OCI-LY1 (cell line): ENCODE measurements around the gene BEND3.

Experiments
- H2AFZ ChIP-seq: fragments of 200-600 bp; sonication (generic), shearing (Covaris generic); 2 replicates; pipeline ENCODE4 v1.6.0; 2014; ENCODE audit warnings: antibody characterized with exemption, mild to moderate bottlenecking, low read length
- H3F3A ChIP-seq: fragments of 200-600 bp; sonication (generic), shearing (Covaris generic); 2 replicates; pipeline ENCODE4 v1.6.0; 2014; ENCODE audit warnings: mild to moderate bottlenecking, antibody characterized with exemption, low read length, moderate library complexity; ENCODE audit not compliant: insufficient read depth
- H3K27ac ChIP-seq: fragments of 200-600 bp; sonication (generic); 2 replicates; pipeline ENCODE4 v1.5.1; 2014; ENCODE audit warnings: low read length, mixed run types, mild to moderate bottlenecking, low read depth; ENCODE audit not compliant: poor library complexity, severe bottlenecking
- H3K27me3 ChIP-seq: fragments of 200-600 bp; sonication (generic); 2 replicates; pipeline ENCODE4 v1.6.0; 2014; ENCODE audit warnings: antibody characterized with exemption, mild to moderate bottlenecking, low read length, moderate library complexity; ENCODE audit not compliant: insufficient read depth
- H3K36me3 ChIP-seq: fragments of 200-600 bp; sonication (generic); 2 replicates; pipeline ENCODE4 v1.6.1; 2014; ENCODE audit warnings: mild to moderate bottlenecking, antibody characterized with exemption, low read length, moderate library complexity, mixed read lengths; ENCODE audit not compliant: insufficient read depth
- H3K4me1 ChIP-seq: fragments of 200-600 bp; sonication (generic); 2 replicates; pipeline ENCODE4 v1.5.1; 2014; ENCODE audit warnings: mild to moderate bottlenecking, low read length, moderate library complexity; ENCODE audit not compliant: insufficient read depth, severe bottlenecking
- H3K4me2 ChIP-seq: fragments of 200-600 bp; sonication (generic), shearing (Covaris generic); 2 replicates; pipeline ENCODE4 v1.6.1; 2014; ENCODE audit warnings: low read length
- H3K4me3 ChIP-seq: fragments of 200-600 bp; sonication (generic); 2 replicates; pipeline ENCODE4 v1.5.1; 2014; ENCODE audit warnings: low read length, low read depth, mild to moderate bottlenecking, mixed read lengths; ENCODE audit not compliant: poor library complexity, severe bottlenecking
- H3K79me2 ChIP-seq: fragments of 200-600 bp; shearing (Covaris generic); 2 replicates; pipeline ENCODE4 v1.6.1; 2016; ENCODE audit warnings: mixed run types, low read length, mixed read lengths; ENCODE audit not compliant: insufficient read depth
- H3K9ac ChIP-seq: fragments of 200-600 bp; sonication (generic), shearing (Covaris generic); 2 replicates; pipeline ENCODE4 v1.6.1; 2014; ENCODE audit warnings: mild to moderate bottlenecking, low read length, mixed read lengths
- H3K9me2 ChIP-seq: fragments of 200-600 bp; sonication (generic), shearing (Covaris generic); 2 replicates; pipeline ENCODE4 v1.6.1; 2014; ENCODE audit warnings: low read depth, mild to moderate bottlenecking, low read length, mixed read lengths
- H3K9me3 ChIP-seq: fragments of 200-600 bp; shearing (Covaris generic); 2 replicates; pipeline ENCODE4 v1.6.1; 2014; ENCODE audit warnings: low read length, mixed read lengths
- H4K20me1 ChIP-seq: fragments of 200-600 bp; sonication (generic), shearing (Covaris generic); 2 replicates; pipeline ENCODE4 v1.6.0; 2016; ENCODE audit warnings: mild to moderate bottlenecking, low read length; ENCODE audit not compliant: insufficient read depth
- CTCF ChIP-seq: fragments of 200-600 bp; sonication (generic), shearing (Covaris generic); IDR thresholded peaks from 2 replicates; pipeline ENCODE4 v1.5.1; 2017; ENCODE audit warnings: mild to moderate bottlenecking, antibody characterized with exemption, low read length, moderate library complexity, mixed read lengths
- EZH2 ChIP-seq: fragments of 200-600 bp; sonication (generic), shearing (Covaris generic); IDR thresholded peaks from 2 replicates; pipeline ENCODE4 v1.8.0; 2017; ENCODE audit warnings: borderline replicate concordance, mixed run types, mild to moderate bottlenecking, antibody characterized with exemption, low read length, moderate library complexity, mixed read lengths

Gene BEND3

GRCh38 chr6:107075951-107076381 lies 39.3 kb downstream of the BEND3 start:
- no peak overlapping the region for H3K4me3 ChIP-seq
- TF ChIP-seq CTCF = peak; percentile 57
- TF ChIP-seq EZH2 = no peak
- no peak overlapping the region for H3K27ac ChIP-seq
- no peaks in the 10 kb centered on the region for H3K79me2 ChIP-seq
- no peaks in the 10 kb centered on the region for H3K27me3 ChIP-seq
- H3F3A ChIP-seq = no peaks in the 10 kb centered on the region
- H3K9me3 ChIP-seq = no peaks in the 10 kb centered on the region
- no peak overlapping the region for H2AFZ ChIP-seq
- no peaks in the 10 kb centered on the region for H3K9me2 ChIP-seq
- H3K36me3 ChIP-seq = peaks cover 8% of the 10 kb centered on the region; the same call in 1 of the 2 replicates
- H4K20me1 ChIP-seq = no peaks in the 10 kb centered on the region
- peaks cover 4% of the 10 kb centered on the region for H3K4me1 ChIP-seq
- no peak overlapping the region for H3K9ac ChIP-seq
- no peak overlapping the region for H3K4me2 ChIP-seq

GRCh38 chr6:107070686-107071085 lies 44.6 kb downstream of the BEND3 start:
- no peak overlapping the region for H3K4me3 ChIP-seq
- no peaks in the 10 kb centered on the region for H4K20me1 ChIP-seq
- peaks cover 36% of the 10 kb centered on the region for H3K36me3 ChIP-seq
- no peak overlapping the region for H3K4me2 ChIP-seq
- no peak overlapping the region for H3K9ac ChIP-seq
- H3K27me3 ChIP-seq = no peaks in the 10 kb centered on the region
- TF ChIP-seq CTCF (no peak), EZH2 (no peak)
- H3K4me1 ChIP-seq = no peaks in the 10 kb centered on the region
- H2AFZ ChIP-seq = no peak overlapping the region
- H3K27ac ChIP-seq = no peak overlapping the region
- H3K79me2 ChIP-seq = no peaks in the 10 kb centered on the region
- H3K9me3 ChIP-seq = no peaks in the 10 kb centered on the region
- no peaks in the 10 kb centered on the region for H3K9me2 ChIP-seq
- H3F3A ChIP-seq = no peaks in the 10 kb centered on the region

- H3K4me2 ChIP-seq = no peak overlapping the region
- no peaks in the 10 kb centered on the region for H3K9me3 ChIP-seq
- no peaks in the 10 kb centered on the region for H3K79me2 ChIP-seq
- no peaks in the 10 kb centered on the region for H3K27me3 ChIP-seq
- no peak overlapping the region for H3K27ac ChIP-seq
- no peak overlapping the region for H2AFZ ChIP-seq
- no peaks in the 10 kb centered on the region for H3F3A ChIP-seq
- no peaks in the 10 kb centered on the region for H4K20me1 ChIP-seq
- TF ChIP-seq EZH2 (no peak), CTCF (no peak)
- H3K4me1 ChIP-seq = no peaks in the 10 kb centered on the region
- no peaks in the 10 kb centered on the region for H3K9me2 ChIP-seq
- H3K4me3 ChIP-seq = no peak overlapping the region
- peaks cover 36% of the 10 kb centered on the region for H3K36me3 ChIP-seq
- H3K9ac ChIP-seq = no peak overlapping the region
Observed at GRCh38 chr6:107069631-107070548, 45.4 kb downstream of the BEND3 start.
